Measurements from ENCODE around the gene CD53.
"Not testable (repeated sequence)": the region's sequence is repeated elsewhere in the genome, so short reads cannot be mapped to it uniquely, and the experiment has no call there.

The CD53 gene

DNA sequence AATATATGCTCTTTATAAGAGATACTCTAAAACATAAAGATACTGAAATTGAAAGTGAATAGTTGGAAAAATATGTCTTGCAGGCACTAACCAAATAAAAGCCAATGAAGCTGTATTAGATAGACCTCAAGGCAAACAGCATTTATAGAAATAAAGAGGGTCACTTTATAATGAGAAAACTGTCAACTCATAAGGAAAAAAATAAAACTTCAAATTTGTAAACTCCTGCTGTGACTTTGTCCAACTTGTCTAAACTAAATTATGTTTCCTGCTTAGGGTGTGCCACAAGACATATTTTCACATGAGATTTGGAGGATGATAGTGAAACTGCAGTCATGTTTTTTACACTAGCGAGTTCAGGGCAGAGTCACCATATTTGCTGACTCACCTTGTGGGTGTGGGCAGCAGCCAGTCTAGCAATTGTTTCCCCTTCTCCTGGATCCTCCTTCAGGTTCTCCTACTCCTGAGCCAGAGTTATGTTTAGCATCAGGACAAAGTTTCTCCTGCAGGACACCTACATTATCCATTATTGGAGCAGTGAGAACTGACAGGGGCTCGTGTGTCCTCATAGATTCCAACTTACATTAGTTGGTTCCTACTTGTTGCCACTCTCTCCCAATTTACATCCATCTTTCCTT is 43.8 kb downstream of the CD53 start:
- peak; percentile 34 for DNase-seq

GRCh38 chr1:110918016-110918415 is 45.1 kb downstream of the CD53 start:
- DNase-seq: no peak

DNA sequence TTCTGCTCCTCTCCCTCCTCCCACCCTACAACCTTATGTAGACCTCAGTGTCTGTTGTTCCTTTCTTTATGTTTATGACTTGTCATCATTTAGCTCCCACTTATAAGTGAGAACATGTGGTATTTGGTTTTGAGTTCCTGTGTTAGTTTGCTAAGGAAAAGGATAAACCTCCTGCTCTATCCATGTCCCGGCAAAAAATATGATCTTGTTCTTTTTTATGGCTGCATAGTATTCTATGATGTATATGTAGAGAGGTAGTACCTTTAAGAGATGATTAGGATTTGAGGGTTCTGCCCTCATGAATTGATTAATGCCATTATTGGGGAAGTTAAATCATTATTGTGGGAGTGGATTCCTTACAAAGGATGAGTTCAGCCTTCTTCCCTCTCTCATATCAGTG is 49.0 kb downstream of the CD53 start:
- DNase-seq: no peak

GRCh38 chr1:110927484-110928075 is 54.6 kb downstream of the CD53 start:
- DNase-seq: no peak

GRCh38 chr1:110928191-110928590 is 55.2 kb downstream of the CD53 start:
- DNase-seq: no peak

DNA sequence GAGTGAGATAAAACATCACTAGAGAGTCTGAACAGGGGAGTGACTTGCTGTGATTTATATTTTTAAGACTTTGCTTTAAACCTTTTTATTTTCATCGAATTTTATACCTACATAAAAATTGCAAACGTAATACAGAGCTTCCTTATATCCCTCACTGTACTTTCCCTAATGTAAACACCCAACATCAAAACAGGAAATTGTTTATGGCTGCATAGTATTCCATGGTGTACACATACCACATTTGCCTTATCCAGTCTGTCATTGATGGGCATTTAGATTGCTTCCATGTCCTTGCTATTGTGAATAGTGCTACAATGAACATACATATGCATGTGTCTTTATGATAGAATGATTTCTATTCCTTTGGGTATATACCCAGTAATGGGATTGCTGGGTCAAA is 56.0 kb downstream of the CD53 start:
- DNase-seq: no peak

GRCh38 chr1:110931097-110931496 is 58.1 kb downstream of the CD53 start:
- DNase-seq: not testable (repeated sequence)

DNA sequence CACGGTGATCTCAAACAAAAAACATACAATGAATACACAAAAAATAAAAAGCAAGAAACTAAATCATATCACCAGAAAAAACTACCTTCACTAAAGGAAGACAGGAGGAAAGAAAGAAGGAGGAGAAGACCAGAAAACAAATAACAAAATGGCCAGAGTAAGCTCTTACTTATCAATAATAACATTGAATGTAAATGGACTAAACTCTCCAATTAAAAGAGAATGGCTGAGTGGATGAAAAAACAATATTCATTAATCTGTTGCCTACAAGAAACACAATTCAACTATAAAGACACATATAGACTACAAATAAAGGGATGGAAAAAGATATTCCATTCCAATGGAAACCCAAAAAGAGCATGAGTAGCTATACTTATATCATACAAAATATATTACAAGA is 63.6 kb downstream of the CD53 start:
- DNase-seq: no peak

- DNase-seq: no peak
These were observed 71.9 kb downstream of the CD53 start for GRCh38 chr1:110944806-110945205.

GRCh38 chr1:110945626-110946025 is 72.7 kb downstream of the CD53 start:
- DNase-seq: no peak

GRCh38 chr1:110948038-110948810 is 75.3 kb downstream of the CD53 start:
- no peak for DNase-seq
